Measurements from ENCODE around the gene RPS6KA1. TPM values are rescaled to one million over a fixed set of nuclear protein-coding genes. Genes with fewer than 3 reads are reported as not detected.

The RPS6KA1 gene
- total and polyA plus RNA-seq, 2 donors (not counting 1 experiment from before 2014, with no cell fraction given), result 0.64 to 1.7 TPM

DNA sequence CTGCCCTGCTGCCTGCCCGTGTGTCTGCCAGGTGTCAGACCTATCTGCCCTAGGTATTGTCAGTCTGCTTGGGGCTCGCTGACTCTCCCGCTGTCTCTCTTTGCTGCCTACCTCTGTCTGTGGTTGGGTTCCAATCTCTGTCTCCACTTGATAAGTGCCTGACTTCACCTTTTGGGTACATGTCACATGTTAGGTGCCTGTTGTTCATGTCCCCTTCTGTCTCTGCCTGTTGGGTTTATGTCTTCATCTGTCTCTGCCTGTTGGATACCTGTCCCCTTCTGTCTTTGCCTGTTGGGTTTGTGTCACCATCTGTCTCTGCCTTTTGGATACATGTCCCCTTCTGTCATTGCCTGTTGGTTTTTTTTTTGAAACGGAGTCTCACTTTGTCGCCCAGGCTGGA is 14.6 kb downstream of the RPS6KA1 start:
- TF ChIP-seq, protein P1, sequence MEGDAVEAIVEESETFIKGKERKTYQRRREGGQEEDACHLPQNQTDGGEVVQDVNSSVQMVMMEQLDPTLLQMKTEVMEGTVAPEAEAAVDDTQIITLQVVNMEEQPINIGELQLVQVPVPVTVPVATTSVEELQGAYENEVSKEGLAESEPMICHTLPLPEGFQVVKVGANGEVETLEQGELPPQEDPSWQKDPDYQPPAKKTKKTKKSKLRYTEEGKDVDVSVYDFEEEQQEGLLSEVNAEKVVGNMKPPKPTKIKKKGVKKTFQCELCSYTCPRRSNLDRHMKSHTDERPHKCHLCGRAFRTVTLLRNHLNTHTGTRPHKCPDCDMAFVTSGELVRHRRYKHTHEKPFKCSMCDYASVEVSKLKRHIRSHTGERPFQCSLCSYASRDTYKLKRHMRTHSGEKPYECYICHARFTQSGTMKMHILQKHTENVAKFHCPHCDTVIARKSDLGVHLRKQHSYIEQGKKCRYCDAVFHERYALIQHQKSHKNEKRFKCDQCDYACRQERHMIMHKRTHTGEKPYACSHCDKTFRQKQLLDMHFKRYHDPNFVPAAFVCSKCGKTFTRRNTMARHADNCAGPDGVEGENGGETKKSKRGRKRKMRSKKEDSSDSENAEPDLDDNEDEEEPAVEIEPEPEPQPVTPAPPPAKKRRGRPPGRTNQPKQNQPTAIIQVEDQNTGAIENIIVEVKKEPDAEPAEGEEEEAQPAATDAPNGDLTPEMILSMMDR (conservative IDR thresholded peaks at IDR 0.05 in 1 of 2, IDR thresholded peaks at IDR 0.05 in 1 of 2; ENCODE audit: low read depth in 1 of 2, low read length in 2 of 2), result no peak
- TF ChIP-seq EZH2 (IDR thresholded peaks at IDR 0.05; ENCODE audit: low read length, missing control alignments), result no peak
- no peak overlapping the region for H3K9ac ChIP-seq (ENCODE audit: insufficient read depth, low read length)

DNA sequence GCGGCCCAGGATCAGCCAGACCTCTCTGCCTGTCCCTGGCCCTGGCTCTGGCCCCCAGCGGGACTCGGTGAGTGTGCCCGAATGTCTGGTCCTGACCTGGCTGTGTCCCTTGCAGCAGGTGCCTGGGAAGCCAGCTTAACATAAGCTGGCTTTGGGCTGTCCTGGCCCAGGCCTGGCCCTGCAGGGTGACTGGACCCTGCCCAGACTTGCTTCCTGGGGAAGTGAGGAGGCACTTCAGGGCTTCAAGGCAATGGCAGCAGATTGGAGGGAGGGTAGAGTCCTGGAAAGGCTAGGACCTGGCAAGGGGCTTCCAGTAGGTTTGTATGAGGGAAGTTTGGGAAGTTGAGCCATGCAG is 16.4 kb downstream of the RPS6KA1 start:
- Histone ChIP-seq H3K27ac (ENCODE audit: insufficient read depth, low read length) (no peak overlapping the region), H3K4me2 (ENCODE audit: extremely low read depth, insufficient read depth, low read length) (no peak overlapping the region), H4K20me1 (ENCODE audit: control insufficient read depth, extremely low read depth, insufficient read depth, low read length) (no peaks in the 10 kb centered on the region), H3K27me3 (ENCODE audit: control insufficient read depth, insufficient read depth, low read length) (no peaks in the 10 kb centered on the region), H3K9ac (ENCODE audit: insufficient read depth, low read length) (no peak overlapping the region), H3K4me1 (ENCODE audit: control insufficient read depth, extremely low read depth, insufficient read depth, low read length) (no peaks in the 10 kb centered on the region), H2AFZ (ENCODE audit: low read length) (no peak overlapping the region), H3K9me3 (ENCODE audit: control insufficient read depth, insufficient read depth, low read depth, low read length) (no peaks in the 10 kb centered on the region), H3K36me3 (ENCODE audit: control insufficient read depth, insufficient read depth, low read length) (no peaks in the 10 kb centered on the region), H3K4me3 (replicated peaks in 1 of 4; ENCODE audit: control extremely low read depth in 1 of 4, insufficient read depth in 1 of 4, low read depth in 3 of 4, low read length in 4 of 4) (no peak overlapping the region), H3K79me2 (ENCODE audit: control insufficient read depth, insufficient read depth, low read length) (no peaks in the 10 kb centered on the region)
- TF ChIP-seq, protein P1 (conservative IDR thresholded peaks at IDR 0.05 in 1 of 2, IDR thresholded peaks at IDR 0.05 in 1 of 2; ENCODE audit: low read depth in 1 of 2, low read length in 2 of 2), result no peak
- no peak for TF ChIP-seq EZH2 (IDR thresholded peaks at IDR 0.05; ENCODE audit: low read length, missing control alignments)
- no peak for DNase-seq (ENCODE audit: low read depth in 2 of 2)

More for the DNA sequence above, 14.6 kb downstream of the RPS6KA1 start:
- Histone ChIP-seq H3K36me3 (ENCODE audit: control insufficient read depth, insufficient read depth, low read length) (no peaks in the 10 kb centered on the region), H2AFZ (ENCODE audit: low read length) (no peak overlapping the region), H3K4me3 (replicated peaks in 1 of 4; ENCODE audit: control extremely low read depth in 1 of 4, insufficient read depth in 1 of 4, low read depth in 3 of 4, low read length in 4 of 4) (no peak overlapping the region), H3K9me3 (ENCODE audit: control insufficient read depth, insufficient read depth, low read depth, low read length) (no peaks in the 10 kb centered on the region), H3K4me1 (ENCODE audit: control insufficient read depth, extremely low read depth, insufficient read depth, low read length) (no peaks in the 10 kb centered on the region), H3K27me3 (ENCODE audit: control insufficient read depth, insufficient read depth, low read length) (no peaks in the 10 kb centered on the region), H3K79me2 (ENCODE audit: control insufficient read depth, insufficient read depth, low read length) (no peaks in the 10 kb centered on the region), H3K27ac (ENCODE audit: insufficient read depth, low read length) (no peak overlapping the region), H4K20me1 (ENCODE audit: control insufficient read depth, extremely low read depth, insufficient read depth, low read length) (no peaks in the 10 kb centered on the region), H3K4me2 (ENCODE audit: extremely low read depth, insufficient read depth, low read length) (no peak overlapping the region)
- no peak for DNase-seq (ENCODE audit: low read depth in 2 of 2)

DNA sequence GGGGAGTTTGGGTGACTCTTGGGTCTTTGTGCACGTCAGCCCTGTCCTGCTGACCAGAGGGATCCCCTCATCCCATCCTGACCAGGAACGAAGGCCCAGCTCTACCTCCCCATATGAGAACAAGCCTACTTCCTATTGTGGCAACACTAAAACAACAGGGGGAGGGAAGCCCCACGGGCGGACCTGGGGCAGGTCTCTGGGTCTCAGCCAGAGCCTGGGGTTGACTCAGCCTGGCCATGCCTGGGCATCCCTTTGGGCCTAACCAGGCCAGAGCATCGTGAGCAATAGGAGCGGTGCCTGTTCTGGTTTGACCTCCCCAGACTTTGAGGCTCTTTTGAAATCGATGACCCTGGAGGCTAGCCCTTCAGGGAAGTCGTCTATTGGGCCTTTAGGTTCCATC is 16.8 kb downstream of the RPS6KA1 start:
- H3K4me3 ChIP-seq (replicated peaks in 1 of 4; ENCODE audit: control extremely low read depth in 1 of 4, insufficient read depth in 1 of 4, low read depth in 3 of 4, low read length in 4 of 4), result no peak overlapping the region
- H3K27me3 ChIP-seq (ENCODE audit: control insufficient read depth, insufficient read depth, low read length), result no peaks in the 10 kb centered on the region
- no peak for DNase-seq (ENCODE audit: low read depth in 2 of 2)
- H3K4me2 ChIP-seq (ENCODE audit: extremely low read depth, insufficient read depth, low read length), result no peak overlapping the region
- H3K27ac ChIP-seq (ENCODE audit: insufficient read depth, low read length), result no peak overlapping the region
- no peaks in the 10 kb centered on the region for H3K4me1 ChIP-seq (ENCODE audit: control insufficient read depth, extremely low read depth, insufficient read depth, low read length)
- H3K9me3 ChIP-seq (ENCODE audit: control insufficient read depth, insufficient read depth, low read depth, low read length), result no peaks in the 10 kb centered on the region
- no peaks in the 10 kb centered on the region for H3K79me2 ChIP-seq (ENCODE audit: control insufficient read depth, insufficient read depth, low read length)
- no peak overlapping the region for H2AFZ ChIP-seq (ENCODE audit: low read length)
- no peaks in the 10 kb centered on the region for H4K20me1 ChIP-seq (ENCODE audit: control insufficient read depth, extremely low read depth, insufficient read depth, low read length)
- H3K9ac ChIP-seq (ENCODE audit: insufficient read depth, low read length), result no peak overlapping the region
- TF ChIP-seq, protein P1 (conservative IDR thresholded peaks at IDR 0.05 in 1 of 2, IDR thresholded peaks at IDR 0.05 in 1 of 2; ENCODE audit: low read depth in 1 of 2, low read length in 2 of 2), result no peak
- TF ChIP-seq EZH2 (IDR thresholded peaks at IDR 0.05; ENCODE audit: low read length, missing control alignments), result no peak
- H3K36me3 ChIP-seq (ENCODE audit: control insufficient read depth, insufficient read depth, low read length), result no peaks in the 10 kb centered on the region
